Endothelial cell of umbilical vein (primary cell): Measurements from ENCODE around the gene REPS1. TPM values are rescaled to one million over a fixed set of nuclear protein-coding genes. Genes with fewer than 3 reads are reported as not detected.

Experiments
- BruUV-seq: library from RNA; stranded (reverse); fragments of 400-500 nt; replicated peaks from 2 replicates; lab custom pipeline; 2021; lab: Mats Ljungman, UMichigan
- CTCF ChIA-PET: fragments of 300-600, 350-600 bp; sonication (Branson Sonifier 250); formaldehyde crosslinking; loops from one replicate; lab custom pipeline; 2021; ENCODE audit warnings: antibody characterized with exemption, inconsistent platforms; lab: Charles Lee
- POLR2A ChIA-PET: fragments of 300-600, 350-600 bp; sonication (Branson Sonifier 250); formaldehyde crosslinking; loops from one replicate; lab custom pipeline; 2021; ENCODE audit warnings: antibody characterized with exemption, inconsistent platforms; lab: Charles Lee
- DNase-seq: peaks from one replicate; pipeline ENCODE4 v3.0.0-alpha.2; 2011; ENCODE audit warnings: low read depth, low spot score
- FAIRE-seq: peaks from 2 replicates; lab custom pipeline; 2011; peaks lifted over from hg19 to GRCh38; lab: Jason Lieb, UNC
- H2AFZ ChIP-seq: 2 replicates; pipeline ENCODE4 v1.6.0; 2012; ENCODE audit warnings: low read depth, low read length, control low read depth, inconsistent platforms
- H3K27ac ChIP-seq: 2 replicates; pipeline ENCODE4 v1.5.1; 2011; ENCODE audit warnings: low read depth, mild to moderate bottlenecking, control low read depth, low read length, moderate library complexity; ENCODE audit not compliant: insufficient read depth
- H3K27me3 ChIP-seq, 2 experiments: 2 replicates each; pipeline versions ENCODE4 v1.6.0 to v1.6.1; 2011; ENCODE audit warnings: low read length in 2 of 2, mixed read lengths in 1 of 2; ENCODE audit not compliant: control insufficient read depth in 2 of 2, insufficient read depth in 2 of 2
- H3K36me3 ChIP-seq, 2 experiments: 2 replicates in 1 of 2; 3 replicates in 1 of 2; pipeline ENCODE4 v1.5.1; 2011; ENCODE audit warnings: low read length in 2 of 2, mild to moderate bottlenecking in 1 of 2, moderate library complexity in 1 of 2; ENCODE audit not compliant: control insufficient read depth in 2 of 2, insufficient read depth in 2 of 2; ENCODE audit errors: extremely low read depth in 1 of 2
- H3K4me1 ChIP-seq: 3 replicates; pipeline ENCODE4 v1.5.1; 2011; ENCODE audit warnings: mild to moderate bottlenecking, low read length; ENCODE audit not compliant: control insufficient read depth, insufficient read depth; ENCODE audit errors: extremely low read depth
- H3K4me2 ChIP-seq: 2 replicates; pipeline ENCODE4 v1.6.1; 2011; ENCODE audit warnings: low read length, control low read depth, mixed read lengths; ENCODE audit not compliant: insufficient read depth
- H3K4me3 ChIP-seq, 3 experiments: fragments of 200-600 bp in 1 of 3; sonication (generic), shearing (Covaris generic) in 1 of 3; replicated peaks in 1 of 3; 2 replicates each; pipeline ENCODE4 v1.5.1; 2011 to 2016; ENCODE audit warnings: control low read depth in 3 of 3, low read length in 3 of 3, mild to moderate bottlenecking in 2 of 3, inconsistent platforms in 1 of 3, low read depth in 1 of 3, moderate library complexity in 1 of 3; ENCODE audit not compliant: insufficient read depth in 1 of 3
- H3K79me2 ChIP-seq: 2 replicates; pipeline ENCODE4 v1.6.0; 2012; ENCODE audit warnings: low read length, inconsistent platforms; ENCODE audit not compliant: control insufficient read depth, insufficient read depth
- H3K9ac ChIP-seq: replicated peaks from 2 replicates; pipeline ENCODE3; 2011; ENCODE audit warnings: low read length, control low read depth; ENCODE audit not compliant: insufficient read depth; ENCODE audit errors: extremely low read depth
- H3K9me1 ChIP-seq: replicated peaks from 3 replicates; pipeline ENCODE4 v1.6.0; 2011; ENCODE audit warnings: mild to moderate bottlenecking, low read length; ENCODE audit not compliant: control insufficient read depth, insufficient read depth; ENCODE audit errors: extremely low read depth
- H3K9me3 ChIP-seq: replicated peaks from 2 replicates; pipeline ENCODE4 v1.5.1; 2012; ENCODE audit warnings: low read length, inconsistent platforms; ENCODE audit not compliant: control insufficient read depth, insufficient read depth
- H4K20me1 ChIP-seq: replicated peaks from 2 replicates; pipeline ENCODE3; 2011; ENCODE audit warnings: mild to moderate bottlenecking, low read length; ENCODE audit not compliant: control insufficient read depth, insufficient read depth; ENCODE audit errors: extremely low read depth
- EZH2 ChIP-seq: IDR thresholded peaks from 2 replicates; pipeline ENCODE4 v1.6.1; 2012; ENCODE audit warnings: borderline replicate concordance, low read depth, mild to moderate bottlenecking, moderate library complexity, low read length, inconsistent platforms; ENCODE audit not compliant: severe bottlenecking
- FOS ChIP-seq: IDR thresholded peaks from 2 replicates; pipeline ENCODE4 v1.6.1; 2011; ENCODE audit warnings: mild to moderate bottlenecking, low read length, moderate library complexity, borderline replicate concordance; ENCODE audit not compliant: insufficient read depth
- GATA2 ChIP-seq: IDR thresholded peaks from 2 replicates; pipeline ENCODE4 v1.7.0; 2011; ENCODE audit warnings: low read depth, mild to moderate bottlenecking, moderate library complexity, mixed read lengths, low read length; ENCODE audit not compliant: insufficient read length, insufficient read depth
- JUN ChIP-seq: IDR thresholded peaks from 2 replicates; pipeline ENCODE4 v1.6.1; 2011; ENCODE audit warnings: borderline replicate concordance, low read depth; ENCODE audit not compliant: insufficient read length, insufficient read depth
- MAX ChIP-seq: IDR thresholded peaks from 2 replicates; pipeline ENCODE4 v1.6.1; 2011; ENCODE audit not compliant: insufficient read depth, insufficient read length
- MYC ChIP-seq: IDR thresholded peaks from one replicate; pipeline ENCODE4 v1.6.1; 2011; ENCODE audit warnings: mild to moderate bottlenecking, low read depth, low read length
- POLR2AphosphoS5 ChIP-seq: IDR thresholded peaks from 2 replicates; pipeline ENCODE4 v1.6.1; 2012; ENCODE audit warnings: low read depth, mild to moderate bottlenecking, control low read depth, low read length, moderate library complexity; ENCODE audit not compliant: insufficient read depth
- dilution Hi-C: fragments of 300-500 bp; cut with MboI; formaldehyde crosslinking; loops from one replicate; pipeline ENCODE4 v1.15.0; 2019; ENCODE audit warnings: low sequenced_read_pairs; ENCODE audit not compliant: extremely low pct_ligation_motif_present
- intact Hi-C: fragments of 100-400 bp; cut with micrococcal nuclease; formaldehyde crosslinking; loops from one replicate; pipeline ENCODE4 v1.10.0; 2022
- polyA plus RNA-seq, 4 experiments: library from polyadenylated mRNA; depleted of rRNA in 3 of 4; stranded (reverse) in 3 of 4; unstranded in 1 of 4; fragments of >200 nt; gene quantifications; 2 replicates each; pipeline versions ENCODE4 v1.2.1 to v1.2.3, GENCODE V29; 2011 to 2012; ENCODE audit warnings: missing spikeins in 1 of 4
- total RNA-seq: library from RNA; stranded (reverse); gene quantifications from 2 replicates; pipeline ENCODE4 v1.2.3, GENCODE V29; 2021
- TF ChIP-seq, protein P1 (sequence below), 2 donors: IDR thresholded peaks; 1 replicate in 1 of 2; 2 replicates in 1 of 2; pipeline ENCODE4 v1.5.1; 2011; ENCODE audit warnings: low read length in 2 of 2, mild to moderate bottlenecking in 2 of 2, moderate library complexity in 2 of 2, control low read depth in 1 of 2, inconsistent platforms in 1 of 2, low read depth in 1 of 2; ENCODE audit not compliant: insufficient read depth in 1 of 2; ENCODE audit errors: extremely low read depth in 1 of 2

REPS1 gene
- total and polyA plus RNA-seq, 2 donors (not counting 3 experiments of a cell fraction or from before 2014, with no cell fraction given) = 20.6 to 35.0 TPM

- no peak for TF ChIP-seq JUN
- no peak for TF ChIP-seq MYC
- TF ChIP-seq MAX = no peak
- no peak for TF ChIP-seq GATA2
- no peak for TF ChIP-seq EZH2
- TF ChIP-seq FOS = no peak
- TF ChIP-seq, protein P1, sequence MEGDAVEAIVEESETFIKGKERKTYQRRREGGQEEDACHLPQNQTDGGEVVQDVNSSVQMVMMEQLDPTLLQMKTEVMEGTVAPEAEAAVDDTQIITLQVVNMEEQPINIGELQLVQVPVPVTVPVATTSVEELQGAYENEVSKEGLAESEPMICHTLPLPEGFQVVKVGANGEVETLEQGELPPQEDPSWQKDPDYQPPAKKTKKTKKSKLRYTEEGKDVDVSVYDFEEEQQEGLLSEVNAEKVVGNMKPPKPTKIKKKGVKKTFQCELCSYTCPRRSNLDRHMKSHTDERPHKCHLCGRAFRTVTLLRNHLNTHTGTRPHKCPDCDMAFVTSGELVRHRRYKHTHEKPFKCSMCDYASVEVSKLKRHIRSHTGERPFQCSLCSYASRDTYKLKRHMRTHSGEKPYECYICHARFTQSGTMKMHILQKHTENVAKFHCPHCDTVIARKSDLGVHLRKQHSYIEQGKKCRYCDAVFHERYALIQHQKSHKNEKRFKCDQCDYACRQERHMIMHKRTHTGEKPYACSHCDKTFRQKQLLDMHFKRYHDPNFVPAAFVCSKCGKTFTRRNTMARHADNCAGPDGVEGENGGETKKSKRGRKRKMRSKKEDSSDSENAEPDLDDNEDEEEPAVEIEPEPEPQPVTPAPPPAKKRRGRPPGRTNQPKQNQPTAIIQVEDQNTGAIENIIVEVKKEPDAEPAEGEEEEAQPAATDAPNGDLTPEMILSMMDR (IDR thresholded peaks at IDR 0.05; ENCODE audit: extremely low read depth in 1 of 2, insufficient read depth in 1 of 2, low read depth in 1 of 2, low read length in 2 of 2) = no peak
- TF ChIP-seq POLR2AphosphoS5 = no peak
- Histone ChIP-seq H3K4me3 (no peak overlapping the region), H3K9me3 (no peaks in the 10 kb centered on the region), H3K27me3 (peaks cover 1 to 3% of the 10 kb centered on the region in 2 experiments), H3K9me1 (no peaks in the 10 kb centered on the region), H4K20me1 (peaks cover 4% of the 10 kb centered on the region), H3K36me3 (no peaks in the 10 kb centered on the region), H3K27ac (no peak overlapping the region), H3K4me1 (peaks cover 12% of the 10 kb centered on the region), H3K4me2 (no peak overlapping the region), H3K9ac (no peak overlapping the region), H3K79me2 (peaks cover 33% of the 10 kb centered on the region), H2AFZ (no peak overlapping the region)
- DNase-seq = no peak
- POLR2A ChIA-PET = no interaction called here
- FAIRE-seq = no peak
- BruUV-seq = no TSS peak
- intact Hi-C loops (loop anchor here (2.0 to 5.0 kb wide), 5 partner anchors 69 to 577 kb away; no protein-coding TSS in a partner anchor), dilution Hi-C loops (no loop called here)
- CTCF ChIA-PET = interaction anchor here (0.6 to 7.7 kb wide), 12 partner anchors 14 to 401 kb away, joined by 3 to 78 read pairs (median 4); no protein-coding TSS in a partner anchor
Observed at GRCh38 chr6:138989098-138989983, 1.3 kb upstream of the REPS1 start.
